ENCODE results near the gene B9D2.

Gene B9D2

GRCh38 chr19:41311072-41311471 is 52.9 kb downstream of the B9D2 start:
- TF ChIP-seq POLR2AphosphoS5 (IDR thresholded peaks at IDR 0.05; ENCODE audit: low read depth, low read length) (no peak), TAF1 (IDR thresholded peaks at IDR 0.05; ENCODE audit: borderline replicate concordance, low read depth, low read length) (no peak), POLR2A (IDR thresholded peaks at IDR 0.05; ENCODE audit: low read depth, low read length) (no peak)
- DNase-seq (ENCODE audit: insufficient read length) (no peak), FAIRE-seq (no peak)

DNA sequence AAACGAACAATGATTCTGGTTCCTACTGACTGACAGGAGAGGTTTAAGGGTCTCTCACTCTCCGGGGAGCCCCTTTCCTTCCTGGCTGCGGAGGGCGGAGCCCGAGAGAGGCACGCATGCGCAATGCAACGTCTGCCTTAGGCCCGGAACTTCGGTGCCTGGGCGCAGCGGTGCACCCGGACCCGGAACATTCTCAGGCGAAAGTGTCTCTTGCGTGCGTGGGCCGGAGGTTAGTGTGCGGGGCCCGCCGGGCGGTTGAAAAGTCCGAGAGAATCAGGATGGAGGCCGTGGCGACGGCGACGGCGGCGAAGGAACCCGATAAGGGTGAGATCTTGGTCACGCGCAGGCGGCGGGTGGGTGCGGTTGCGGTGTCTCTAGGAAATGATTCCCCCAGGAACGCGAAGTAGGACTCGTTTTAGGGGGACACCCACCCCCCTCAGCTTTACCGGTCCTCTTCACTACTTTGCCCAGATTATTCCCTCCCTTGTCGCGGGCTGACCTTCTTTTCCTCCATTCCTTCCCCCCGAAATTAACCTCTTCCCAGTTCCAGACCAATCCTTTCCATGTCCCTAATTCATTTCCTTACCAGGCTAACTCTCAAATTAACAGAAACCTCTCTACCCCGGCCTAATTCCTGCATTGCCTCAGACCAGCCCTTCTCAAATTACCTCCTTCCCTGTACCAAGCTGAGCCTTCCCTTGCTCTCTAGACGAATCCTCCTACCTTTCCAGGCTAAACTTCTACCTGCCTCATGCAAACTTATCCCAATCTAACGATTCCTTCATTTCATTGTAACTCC is 53.7 kb downstream of the B9D2 start, which contains the start of gene CCDC97:
CCDC97 (plus strand) TSS at position 140 of the 799 bp plus-strand sequence; CDS start at position 279, 139 bp downstream.
- DNase-seq (ENCODE audit: insufficient read length) (peak; percentile 91), FAIRE-seq (peak; percentile 89)
- peak; percentile 88 for TF ChIP-seq POLR2AphosphoS5 (IDR thresholded peaks at IDR 0.05; ENCODE audit: low read depth, low read length)
- TF ChIP-seq TAF1 (IDR thresholded peaks at IDR 0.05; ENCODE audit: borderline replicate concordance, low read depth, low read length): peak; percentile 87
- TF ChIP-seq POLR2A (IDR thresholded peaks at IDR 0.05; ENCODE audit: low read depth, low read length): peak; percentile 88

DNA sequence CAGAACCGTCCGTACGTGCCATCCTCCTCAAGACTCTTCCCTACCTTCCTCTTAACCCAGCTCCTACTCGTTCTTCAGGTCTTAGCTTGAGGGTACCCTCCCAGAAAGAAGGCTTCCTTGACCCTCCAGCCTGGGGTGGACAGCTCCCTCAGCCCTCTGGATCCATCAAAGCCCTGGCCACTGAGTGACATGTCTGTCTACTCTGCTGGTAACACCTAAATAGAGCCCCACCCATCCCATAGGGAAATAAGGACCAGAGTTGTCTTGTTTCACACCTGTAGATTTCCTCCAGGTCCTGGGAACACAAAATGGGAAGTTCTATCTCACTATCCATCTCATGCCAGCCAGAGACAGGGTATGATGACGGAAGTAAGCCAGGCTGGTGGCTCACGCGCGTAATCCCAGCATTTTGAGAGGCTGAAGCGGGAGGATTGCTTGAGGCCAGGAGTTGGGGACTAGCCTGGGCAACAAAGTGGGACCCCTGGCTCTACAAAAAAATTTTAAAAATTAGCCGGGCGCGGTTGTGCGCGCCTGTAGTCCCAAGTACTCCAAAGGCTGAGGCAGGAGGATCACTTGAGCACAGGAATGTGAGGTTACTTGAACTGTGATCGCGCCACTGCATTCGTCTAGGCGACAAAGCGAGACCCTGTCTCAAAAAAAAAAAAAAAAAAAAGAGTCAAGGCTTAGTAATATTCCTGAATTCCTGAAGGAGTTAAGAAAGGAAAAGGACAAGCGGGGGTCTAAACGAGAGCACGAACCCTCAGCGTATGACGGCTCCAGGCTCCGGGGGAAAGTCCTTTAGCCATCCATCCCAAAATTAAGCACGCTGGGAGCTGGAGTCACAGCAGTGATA is 54.5 kb downstream of the B9D2 start:
- no peak for DNase-seq (ENCODE audit: insufficient read length)
- no peak for FAIRE-seq
- TF ChIP-seq POLR2AphosphoS5 (IDR thresholded peaks at IDR 0.05; ENCODE audit: low read depth, low read length) (peak; percentile 0; the same call in 1 of the 2 replicates), TAF1 (IDR thresholded peaks at IDR 0.05; ENCODE audit: borderline replicate concordance, low read depth, low read length) (no peak)

- DNase-seq (ENCODE audit: insufficient read length) (no peak), FAIRE-seq (peak; percentile 89)
- TF ChIP-seq POLR2AphosphoS5 (IDR thresholded peaks at IDR 0.05; ENCODE audit: low read depth, low read length) (peak; percentile 89), POLR2A (IDR thresholded peaks at IDR 0.05; ENCODE audit: low read depth, low read length) (peak; percentile 67), TAF1 (IDR thresholded peaks at IDR 0.05; ENCODE audit: borderline replicate concordance, low read depth, low read length) (0 out of 2 replicates have a peak, but pooled peaks have one; percentile 30)
Observed at GRCh38 chr19:41308450-41309179, 55.3 kb downstream of the B9D2 start.

DNA sequence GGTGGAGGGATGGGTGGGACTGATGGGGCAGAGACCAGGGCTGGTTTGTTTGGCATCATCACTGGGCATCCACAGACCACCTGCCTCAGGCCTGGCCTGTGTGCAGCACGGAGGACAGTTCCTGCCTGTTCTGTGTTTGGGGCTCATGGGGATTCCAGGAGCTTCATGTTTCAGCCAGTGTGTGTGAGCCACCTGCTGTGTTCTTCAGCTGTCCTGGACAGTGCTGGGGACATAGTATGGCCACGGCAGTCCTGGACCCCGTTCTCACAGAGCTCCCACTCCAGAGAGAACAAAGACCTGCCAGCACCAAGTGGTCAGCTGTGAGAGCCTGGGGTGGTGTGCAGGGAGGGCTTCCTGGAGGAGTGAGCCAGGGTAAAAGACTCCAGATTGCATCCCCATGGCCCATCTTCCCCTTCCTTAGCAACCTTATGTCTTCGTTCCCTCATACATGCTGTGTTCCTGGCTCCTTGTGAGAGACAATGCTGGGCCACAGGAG is 55.9 kb downstream of the B9D2 start:
- DNase-seq (ENCODE audit: insufficient read length): no peak
- FAIRE-seq: no peak
- TF ChIP-seq TAF1 (IDR thresholded peaks at IDR 0.05; ENCODE audit: borderline replicate concordance, low read depth, low read length) (no peak), POLR2AphosphoS5 (IDR thresholded peaks at IDR 0.05; ENCODE audit: low read depth, low read length) (no peak), POLR2A (IDR thresholded peaks at IDR 0.05; ENCODE audit: low read depth, low read length) (no peak)

DNA sequence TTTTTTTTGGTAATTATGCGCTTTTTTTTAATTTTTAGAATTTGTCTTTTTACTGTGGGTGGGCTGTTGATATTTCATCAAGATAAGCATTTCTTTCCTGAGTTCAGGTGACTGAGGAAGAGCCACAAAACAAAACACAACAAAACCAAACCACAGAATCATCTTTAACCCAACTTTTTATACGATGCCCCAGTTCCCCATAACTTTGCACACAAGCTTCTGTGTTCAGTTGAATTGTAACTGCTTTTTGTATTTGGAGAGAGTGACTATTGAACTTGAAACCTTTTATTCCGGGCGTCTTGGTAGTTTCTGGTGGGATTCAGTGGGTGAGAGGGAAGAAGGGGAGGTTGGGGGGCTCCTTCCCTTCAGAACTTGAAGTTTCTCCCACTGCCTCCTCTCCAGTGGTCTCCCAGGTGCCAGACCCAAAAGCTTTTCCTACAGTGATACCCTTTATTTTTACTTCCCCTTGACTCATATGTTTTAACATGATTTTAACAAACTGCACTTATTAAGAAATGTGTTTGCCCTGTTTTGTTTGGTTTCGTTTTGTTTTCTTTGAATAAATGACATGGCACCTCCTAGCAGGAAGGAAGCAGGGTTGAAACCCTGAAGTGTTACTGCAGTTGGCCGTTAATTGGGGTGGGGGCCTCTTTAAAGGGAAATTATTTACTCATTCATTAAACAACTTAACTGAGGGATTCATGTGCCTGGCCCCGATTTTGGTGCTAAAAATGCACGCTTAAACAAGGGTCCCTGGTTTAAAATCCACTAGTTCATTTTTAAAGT is 56.7 kb downstream of the B9D2 start:
- FAIRE-seq: no peak
- TF ChIP-seq TAF1 (IDR thresholded peaks at IDR 0.05; ENCODE audit: borderline replicate concordance, low read depth, low read length) (no peak), POLR2AphosphoS5 (IDR thresholded peaks at IDR 0.05; ENCODE audit: low read depth, low read length) (no peak), POLR2A (IDR thresholded peaks at IDR 0.05; ENCODE audit: low read depth, low read length) (no peak)
- no peak for DNase-seq (ENCODE audit: insufficient read length)

GRCh38 chr19:41305927-41306793 is 57.8 kb downstream of the B9D2 start:
- FAIRE-seq: no peak
- TF ChIP-seq POLR2A (IDR thresholded peaks at IDR 0.05; ENCODE audit: low read depth, low read length) (no peak), TAF1 (IDR thresholded peaks at IDR 0.05; ENCODE audit: borderline replicate concordance, low read depth, low read length) (no peak), POLR2AphosphoS5 (IDR thresholded peaks at IDR 0.05; ENCODE audit: low read depth, low read length) (no peak)
- DNase-seq (ENCODE audit: insufficient read length): no peak

GRCh38 chr19:41304706-41305483 is 59.1 kb downstream of the B9D2 start:
- DNase-seq (ENCODE audit: insufficient read length): no peak
- no peak for TF ChIP-seq POLR2A (IDR thresholded peaks at IDR 0.05; ENCODE audit: low read depth, low read length)
- TF ChIP-seq TAF1 (IDR thresholded peaks at IDR 0.05; ENCODE audit: borderline replicate concordance, low read depth, low read length): no peak
- TF ChIP-seq POLR2AphosphoS5 (IDR thresholded peaks at IDR 0.05; ENCODE audit: low read depth, low read length): no peak
- no peak for FAIRE-seq
